CD4-positive, alpha-beta T cell treated with Interleukin-6 at 100 ng/mL for 8 hours (primary cell): ENCODE data around the gene ADARB1.

Experiments used
- DNase-seq: peaks from one replicate; pipeline ENCODE4 v3.0.0-alpha.2; 2020; ENCODE audit warnings: mixed read lengths, low spot score

Gene ADARB1

GRCh38 chr21:45075596-45076244 is 1.3 kb downstream of the ADARB1 start:
- DNase-seq: no peak

GRCh38 chr21:45076245-45076711 is 1.9 kb downstream of the ADARB1 start:
- DNase-seq: no peak

- DNase-seq: no peak
Observed at GRCh38 chr21:45078371-45078770, 4.0 kb downstream of the ADARB1 start.

DNA sequence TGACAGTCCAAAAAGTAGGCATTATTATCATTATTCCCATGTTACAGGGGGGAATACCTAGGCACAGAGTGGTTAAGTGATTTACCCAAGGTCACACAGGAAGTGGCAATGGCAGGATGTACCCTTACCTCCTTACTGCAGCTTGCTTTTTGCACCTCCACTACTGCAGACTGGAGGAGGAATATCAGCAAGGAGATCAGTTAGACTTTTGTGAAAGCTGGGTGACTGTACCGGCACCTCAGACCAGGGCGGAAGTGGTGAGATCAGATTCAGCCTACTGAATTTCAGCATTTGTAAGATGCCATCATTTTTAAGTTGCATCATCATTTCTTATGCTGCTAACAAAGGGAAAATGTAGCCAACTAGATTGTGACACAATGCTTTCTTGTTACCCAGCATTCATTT is 4.5 kb downstream of the ADARB1 start:
- DNase-seq: peak; percentile 87

GRCh38 chr21:45079351-45079750 is 5.0 kb downstream of the ADARB1 start:
- DNase-seq: no peak

GRCh38 chr21:45080232-45080631 is 5.9 kb downstream of the ADARB1 start:
- no peak for DNase-seq

DNA sequence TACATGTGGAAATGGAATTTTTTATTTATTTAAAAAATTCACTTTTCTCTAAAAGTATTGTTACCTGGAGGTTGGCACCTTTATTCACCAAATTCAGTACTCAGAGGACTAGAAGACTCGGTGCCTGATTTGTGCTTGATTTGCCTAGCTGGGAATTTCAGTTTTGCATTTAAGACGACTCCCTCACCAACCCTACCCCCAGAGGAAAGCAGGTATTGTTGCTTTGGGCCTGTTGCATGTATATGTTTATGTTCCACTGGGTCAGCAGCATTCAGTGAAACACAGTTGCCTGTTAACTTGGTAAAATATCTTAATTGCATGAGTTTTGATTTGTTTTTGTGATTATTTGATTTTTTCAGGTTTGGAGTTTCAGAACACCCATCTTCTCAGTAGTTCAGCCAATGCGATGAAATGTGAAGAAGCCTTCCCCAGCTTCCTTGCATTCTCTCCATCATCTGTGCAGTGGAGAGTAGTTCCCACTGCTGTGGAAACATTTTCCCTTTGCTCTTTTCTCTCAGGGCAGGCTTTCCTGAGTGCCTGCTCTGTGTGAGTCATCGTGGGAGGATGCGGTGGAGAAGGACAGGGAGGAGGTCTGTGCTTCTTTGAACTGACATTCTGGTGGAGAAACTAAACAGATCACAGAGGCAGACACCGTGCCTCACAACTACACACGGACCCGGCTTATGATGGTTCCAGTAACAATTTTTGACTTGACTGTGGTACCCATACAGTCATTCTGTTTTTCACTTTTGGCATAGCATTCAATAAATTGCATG is 6.4 kb downstream of the ADARB1 start:
- DNase-seq: peak; percentile 44

DNA sequence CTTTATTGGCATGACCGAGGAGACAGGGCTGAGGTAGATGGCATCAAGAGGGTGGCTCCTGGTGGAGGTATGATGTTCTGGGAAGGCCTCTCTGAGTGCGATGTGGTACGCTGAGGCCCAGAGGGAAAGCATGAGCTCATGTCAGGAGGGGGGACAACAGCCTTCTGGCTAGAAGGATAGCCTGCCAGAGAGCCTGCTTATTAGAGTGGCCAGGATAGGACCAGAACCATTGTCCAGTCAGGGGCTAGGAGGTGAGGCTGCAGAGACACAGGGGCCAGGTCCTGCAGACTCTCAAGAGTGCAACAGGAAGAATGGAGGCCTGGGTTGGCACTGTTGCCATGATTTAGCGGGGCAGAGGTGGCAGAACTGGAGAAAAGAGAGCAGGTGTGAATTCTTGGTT is 7.3 kb downstream of the ADARB1 start:
- DNase-seq: no peak

DNA sequence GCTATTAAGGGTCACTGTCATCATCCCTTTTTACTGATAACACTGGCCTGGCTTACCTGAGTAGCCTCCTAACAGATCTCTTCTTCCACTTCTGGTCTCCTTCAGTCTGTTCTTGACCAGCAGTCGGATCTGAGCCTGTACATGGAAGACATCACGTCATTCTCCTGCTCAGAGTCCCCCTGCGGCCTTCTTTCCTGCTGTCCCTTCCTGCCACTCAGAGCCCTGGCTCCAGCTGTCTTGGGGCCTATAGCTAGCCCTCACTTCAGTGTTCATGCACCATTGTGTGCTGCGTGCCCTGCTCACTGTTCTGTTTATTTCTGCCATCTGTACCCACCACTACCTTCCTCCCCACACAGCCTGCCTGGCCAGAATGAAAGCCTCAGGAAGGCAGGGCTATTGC is 8.4 kb downstream of the ADARB1 start:
- DNase-seq: no peak

DNA sequence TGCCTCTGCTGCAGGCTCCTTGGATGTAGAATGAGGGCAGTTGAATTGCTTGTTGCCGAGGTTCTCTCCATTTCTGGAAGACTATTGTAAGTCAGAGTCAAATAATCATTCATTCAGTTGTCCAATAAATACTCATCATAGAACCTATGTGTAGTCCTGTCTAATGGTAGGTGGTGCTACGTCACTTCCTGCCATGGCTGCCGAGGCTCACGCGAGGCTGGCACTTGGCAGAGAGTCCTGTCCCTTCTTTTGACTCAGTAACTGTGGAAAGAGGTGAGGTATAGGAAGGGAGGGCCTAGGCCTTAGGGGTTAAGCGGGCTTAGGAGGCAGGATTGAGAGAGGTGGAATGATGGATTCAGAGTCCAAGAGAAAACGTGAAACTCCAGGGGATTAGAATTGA is 9.7 kb downstream of the ADARB1 start:
- DNase-seq: no peak

GRCh38 chr21:45084881-45085536 is 10.6 kb downstream of the ADARB1 start:
- DNase-seq: no peak

DNA sequence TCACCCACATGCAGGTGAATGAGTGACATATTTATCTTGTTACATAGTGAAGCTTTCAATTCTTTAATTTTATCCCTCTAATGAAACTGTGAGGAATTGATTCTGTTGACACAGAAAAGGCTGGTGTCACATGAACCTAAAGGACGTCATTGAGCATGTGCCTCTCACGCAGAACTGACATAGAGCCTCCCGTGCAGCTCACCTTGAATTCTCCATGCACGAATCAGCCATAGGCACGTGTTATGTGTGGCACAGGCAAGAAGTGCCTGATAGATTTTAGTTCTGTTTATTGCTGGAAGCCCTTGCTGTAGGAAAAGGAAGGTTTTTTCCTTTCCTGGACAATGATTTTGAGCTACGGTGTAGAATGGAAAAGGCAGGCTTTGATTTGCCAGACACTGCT is 11.3 kb downstream of the ADARB1 start:
- DNase-seq: no peak

DNA sequence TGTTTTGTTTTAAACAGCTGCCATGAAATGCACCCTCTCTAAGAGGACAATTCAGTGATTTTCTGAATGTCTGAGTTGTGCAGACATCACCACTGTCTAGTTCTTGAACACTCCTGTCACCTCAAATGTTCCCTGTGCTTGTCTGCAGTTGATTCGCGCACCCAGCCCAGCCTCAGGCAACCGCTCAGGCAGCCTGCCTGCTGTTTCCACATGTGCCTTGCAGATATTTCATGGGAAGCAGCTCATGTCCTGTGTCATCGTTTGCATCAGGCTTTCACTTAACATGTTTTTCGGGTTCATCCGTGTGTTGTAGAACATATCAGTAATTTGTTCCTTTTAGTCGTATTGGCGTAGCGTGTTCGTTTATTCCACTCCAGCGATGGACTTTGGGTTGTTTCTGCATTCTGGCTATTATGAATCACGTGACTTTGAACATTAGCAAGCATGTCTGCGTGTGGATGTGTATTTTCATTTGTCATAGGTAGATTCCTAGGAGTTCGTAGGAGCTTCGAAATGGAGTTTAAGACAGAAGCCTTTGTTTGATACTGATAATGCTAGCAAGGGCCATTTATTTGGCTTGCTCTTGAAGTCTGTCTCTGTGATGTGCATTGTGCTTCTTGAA is 12.1 kb downstream of the ADARB1 start:
- DNase-seq: no peak

GRCh38 chr21:45087022-45087823 is 12.8 kb downstream of the ADARB1 start:
- DNase-seq: no peak

GRCh38 chr21:45088116-45088515 is 13.7 kb downstream of the ADARB1 start:
- no peak for DNase-seq

DNA sequence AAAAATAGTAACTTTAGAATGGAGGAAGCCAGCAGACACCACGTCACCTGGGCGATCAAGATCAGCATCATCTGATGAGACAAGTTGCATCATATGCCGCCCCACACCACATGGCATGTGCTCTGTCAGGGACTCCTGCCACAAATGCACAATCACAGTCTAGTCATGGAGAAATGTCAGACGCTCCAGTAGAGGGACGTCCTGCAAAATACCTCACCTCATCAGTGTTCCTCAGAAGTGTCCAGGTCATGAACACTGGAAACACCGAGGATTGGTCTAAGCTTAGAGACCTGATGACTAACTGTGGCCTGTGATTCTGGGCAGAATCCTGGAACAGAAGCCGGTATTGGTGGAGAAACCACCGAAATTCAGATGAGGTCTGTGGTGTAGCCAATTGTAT is 14.3 kb downstream of the ADARB1 start:
- DNase-seq: no peak

GRCh38 chr21:45089964-45090363 is 15.6 kb downstream of the ADARB1 start:
- DNase-seq: no peak

GRCh38 chr21:45090966-45091365 is 16.6 kb downstream of the ADARB1 start:
- no peak for DNase-seq

- DNase-seq: no peak
Observed at GRCh38 chr21:45091550-45092322, 17.4 kb downstream of the ADARB1 start.

DNA sequence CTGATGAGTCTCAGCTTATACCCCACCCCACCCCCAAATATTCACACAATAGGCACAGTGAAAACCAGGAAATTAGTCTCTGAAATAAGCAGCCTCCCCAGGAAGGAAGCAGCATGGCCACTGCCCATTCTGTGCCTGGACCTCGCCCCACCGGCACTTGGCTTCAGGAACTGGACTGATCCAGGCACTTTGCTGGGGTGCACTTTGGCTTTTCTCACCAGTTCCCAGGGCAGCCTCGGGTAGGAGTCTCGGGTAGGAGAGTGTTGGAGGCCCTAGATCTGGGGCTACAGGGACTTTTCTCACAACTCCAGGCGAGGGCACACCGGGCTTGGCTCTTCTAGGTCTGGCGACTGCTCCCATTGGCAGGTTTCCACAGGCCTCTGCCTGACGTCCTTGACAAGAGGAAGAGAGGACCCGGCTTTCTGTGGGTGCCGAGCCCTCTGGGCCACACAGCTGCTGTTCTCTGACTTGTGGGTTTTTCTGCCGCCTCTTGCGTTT is 18.7 kb downstream of the ADARB1 start:
- DNase-seq: no peak

GRCh38 chr21:45094412-45094811 is 20.0 kb downstream of the ADARB1 start:
- no peak for DNase-seq
